Muscle layer of duodenum (tissue), 2 donors: ENCODE data around the gene AP2A2.
A peak's percentile ranks its signal among the peaks of the same experiment; 100 is the strongest.

Experiments
- H3K27ac ChIP-seq: one replicate; pipeline ENCODE4 v1.7.0; 2013; ENCODE audit warnings: mild to moderate bottlenecking, low read length
- H3K27me3 ChIP-seq: one replicate; pipeline ENCODE4 v1.7.0; 2013; ENCODE audit warnings: low read depth, mild to moderate bottlenecking, control low read depth, low read length
- H3K36me3 ChIP-seq, 2 donors: one replicate each; pipeline ENCODE4 v1.7.0; 2013; ENCODE audit warnings: low read length in 2 of 2, control low read depth in 1 of 2, mild to moderate bottlenecking in 1 of 2; ENCODE audit not compliant: insufficient read depth in 2 of 2, control insufficient read depth in 1 of 2
- H3K4me1 ChIP-seq, 2 donors: one replicate each; pipeline ENCODE4 v1.7.0; 2013; ENCODE audit warnings: low read length in 2 of 2, mild to moderate bottlenecking in 2 of 2, control low read depth in 1 of 2, moderate library complexity in 1 of 2; ENCODE audit not compliant: insufficient read depth in 2 of 2, control insufficient read depth in 1 of 2
- H3K4me3 ChIP-seq, 2 donors: one replicate each; pipeline ENCODE4 v1.7.0; 2013; ENCODE audit warnings: low read length in 2 of 2, low read depth in 1 of 2, mild to moderate bottlenecking in 1 of 2
- H3K9me3 ChIP-seq, 2 donors: one replicate each; pipeline ENCODE4 v1.7.0; 2013; ENCODE audit warnings: low read length in 2 of 2, control low read depth in 1 of 2, mild to moderate bottlenecking in 1 of 2; ENCODE audit not compliant: control insufficient read depth in 1 of 2
- donor health status: healthy.

AP2A2 gene

DNA sequence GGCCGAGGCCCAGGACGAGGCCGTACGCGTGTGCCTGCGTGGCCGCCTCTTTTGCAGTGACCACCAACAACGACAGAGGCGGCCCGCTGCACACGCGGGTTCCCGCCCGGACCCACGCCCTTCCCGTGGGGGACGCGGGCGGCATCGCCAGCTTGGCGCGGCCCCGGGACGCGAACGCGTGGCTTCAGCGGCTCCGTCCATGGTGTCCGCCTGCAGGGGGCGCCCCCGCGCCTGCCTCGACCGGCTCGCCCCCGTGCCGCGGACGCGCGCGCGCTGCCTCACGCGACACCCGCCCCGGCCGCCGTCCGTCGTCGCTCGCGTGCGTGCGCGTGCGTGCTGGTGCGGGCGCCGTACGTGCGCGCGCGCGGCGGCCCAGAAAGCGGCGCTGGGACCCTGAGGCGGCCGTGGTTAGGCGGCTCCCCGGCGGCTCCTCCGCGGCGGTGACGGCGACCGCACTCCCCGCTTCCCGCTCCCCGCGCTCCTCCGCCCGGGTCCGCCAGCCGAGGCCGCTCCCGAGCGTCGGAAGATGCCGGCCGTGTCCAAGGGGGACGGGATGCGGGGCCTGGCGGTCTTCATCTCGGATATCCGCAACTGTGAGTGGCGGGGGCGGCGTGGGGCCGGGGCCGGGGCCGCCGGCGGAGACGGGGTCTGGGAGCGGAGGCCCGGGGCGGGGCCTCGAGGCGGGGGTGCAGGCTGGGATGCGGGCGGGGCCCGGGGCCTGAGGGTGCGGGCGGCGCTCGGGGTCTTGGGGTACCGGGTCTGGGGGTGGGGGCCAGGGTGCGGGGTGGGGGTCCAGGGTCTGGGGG is at the start of gene AP2A2:
Gene AP2A2 (plus strand): TSS at position 375 of the 806 bp plus-strand sequence. CDS start 152 bp downstream, at position 527.
- Histone ChIP-seq H3K4me3 (peak within 1 kb of the TSS; percentile 74 to 80), H3K36me3 (peaks cover 4 to 5% of the 10 kb centered on the region in 2 donors), H3K9me3 (no peaks in the 10 kb centered on the region), H3K4me1 (peaks cover 0 to 36% of the 10 kb centered on the region in 2 donors), H3K27ac (peak within 1 kb of the TSS; percentile 87), H3K27me3 (no peaks in the 10 kb centered on the region)

DNA sequence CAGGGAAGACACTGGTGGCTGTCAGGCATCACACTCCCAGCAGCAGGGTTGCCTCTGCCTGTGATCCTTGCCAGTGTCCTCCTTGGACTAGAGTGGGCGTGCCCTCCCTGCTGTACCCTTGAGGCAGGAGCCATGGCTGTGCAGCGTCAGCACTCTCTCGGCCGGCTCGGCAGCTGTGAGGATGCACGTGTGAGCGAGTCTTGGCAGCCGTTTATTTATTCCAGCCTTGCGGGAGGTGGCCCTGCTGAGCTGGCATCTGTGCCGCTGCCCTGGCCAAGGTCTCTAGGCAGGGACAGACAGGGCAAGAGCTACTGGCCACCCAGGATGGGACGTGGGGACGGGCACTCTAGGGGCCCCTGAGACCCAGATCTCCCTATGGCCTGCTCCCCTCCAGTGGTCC is 49.1 kb upstream of the AP2A2 start:
- Histone ChIP-seq H3K27me3 (no peaks in the 10 kb centered on the region), H3K36me3 (peaks cover 0 to 20% of the 10 kb centered on the region in 2 donors), H3K4me1 (peaks cover 0 to 5% of the 10 kb centered on the region in 2 donors), H3K4me3 (no peak overlapping the region), H3K9me3 (no peaks in the 10 kb centered on the region), H3K27ac (no peak overlapping the region)

DNA sequence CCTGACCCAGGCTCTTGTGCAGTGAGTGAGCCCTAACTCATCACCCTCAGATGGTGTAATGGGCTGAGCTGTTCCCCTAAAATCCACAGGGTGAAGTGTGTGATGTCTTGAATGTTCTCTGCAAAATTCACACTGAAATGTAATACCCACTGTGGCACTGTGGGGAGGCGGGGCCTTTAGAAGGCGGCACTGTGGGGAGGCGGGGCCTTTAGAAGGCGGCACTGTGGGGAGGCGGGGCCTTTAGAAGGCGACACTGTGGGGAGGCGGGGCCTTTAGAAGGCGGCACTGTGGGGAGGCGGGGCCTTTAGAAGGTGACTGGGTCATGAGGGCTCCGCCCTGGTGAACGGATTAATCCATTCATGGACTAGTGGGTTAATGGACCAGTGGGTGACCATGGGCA is 48.1 kb upstream of the AP2A2 start:
- no peaks in the 10 kb centered on the region for H3K9me3 ChIP-seq
- H3K27me3 ChIP-seq = no peaks in the 10 kb centered on the region
- H3K27ac ChIP-seq = no peak overlapping the region
- peaks cover 0 to 5% of the 10 kb centered on the region in 2 donors for H3K4me1 ChIP-seq
- H3K4me3 ChIP-seq = no peak overlapping the region
- H3K36me3 ChIP-seq = peaks cover 0 to 22% of the 10 kb centered on the region in 2 donors

DNA sequence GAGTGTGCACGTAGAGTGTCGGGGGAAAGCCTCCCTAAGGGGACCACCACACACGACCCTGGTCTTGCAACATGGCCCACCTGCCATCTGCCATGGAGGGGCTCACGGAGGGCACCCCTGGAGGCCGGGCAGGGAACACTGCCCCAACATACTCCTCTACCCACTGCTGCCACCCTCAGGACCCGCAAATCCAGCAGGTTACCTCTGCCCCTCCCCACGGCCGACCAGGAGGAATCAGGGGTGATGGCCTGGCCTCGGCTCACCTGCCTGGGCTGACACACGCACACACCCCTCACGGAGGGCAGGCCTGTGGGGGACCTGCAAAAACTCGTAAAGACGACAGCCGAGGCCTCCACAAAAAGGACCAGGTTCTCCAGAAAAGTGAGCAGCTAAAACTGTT is 45.2 kb upstream of the AP2A2 start:
- H3K4me3 ChIP-seq = no peak overlapping the region
- peaks cover 0 to 31% of the 10 kb centered on the region in 2 donors for H3K36me3 ChIP-seq

DNA sequence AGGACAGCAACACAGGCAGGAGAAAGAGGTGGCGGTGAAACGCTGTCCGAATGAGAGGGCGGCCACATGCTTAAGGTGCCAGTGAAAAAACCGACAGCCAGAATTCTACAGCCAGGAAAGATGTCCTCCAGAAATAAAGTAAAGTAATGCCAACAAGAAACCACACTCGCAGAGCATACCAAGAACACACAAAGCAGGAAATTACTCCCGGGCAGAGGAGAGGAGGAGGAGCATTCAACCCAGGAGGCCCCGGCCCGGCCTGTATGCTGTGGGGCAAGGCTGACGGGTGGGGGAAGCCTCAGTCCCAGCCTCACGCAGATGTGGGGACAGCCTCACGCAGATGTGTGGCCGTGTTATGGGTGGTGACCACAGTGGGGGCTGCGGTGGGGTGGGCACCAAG is 43.1 kb upstream of the AP2A2 start:
- H3K4me1 ChIP-seq = no peaks in the 10 kb centered on the region
- peaks cover 0 to 43% of the 10 kb centered on the region in 2 donors for H3K36me3 ChIP-seq
- no peak overlapping the region for H3K27ac ChIP-seq
- H3K4me3 ChIP-seq = no peak overlapping the region
- H3K27me3 ChIP-seq = no peaks in the 10 kb centered on the region
- no peaks in the 10 kb centered on the region for H3K9me3 ChIP-seq

More for the DNA sequence above, 45.2 kb upstream of the AP2A2 start:
- Histone ChIP-seq H3K27me3 (no peaks in the 10 kb centered on the region), H3K9me3 (no peaks in the 10 kb centered on the region), H3K4me1 (peaks cover 0 to 5% of the 10 kb centered on the region in 2 donors), H3K27ac (no peak overlapping the region)

DNA sequence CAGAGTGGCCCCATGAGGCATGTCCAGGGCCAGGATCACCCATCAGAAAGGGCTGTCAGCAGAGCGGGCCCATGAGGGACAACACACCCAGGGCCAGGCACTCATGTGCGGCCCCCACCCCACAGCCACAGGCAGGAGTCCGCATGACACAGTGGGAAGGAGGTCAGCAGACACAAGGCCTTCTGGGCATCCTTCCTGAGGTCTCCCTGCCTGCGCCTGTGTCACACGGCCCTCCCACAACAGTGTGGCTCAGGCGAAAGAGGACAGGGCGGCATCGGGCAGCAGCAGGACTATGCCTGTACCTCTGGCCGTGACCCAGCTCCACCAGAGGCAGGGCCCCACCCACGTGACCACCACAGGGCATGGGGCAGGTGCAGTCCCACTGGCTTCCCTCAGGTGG is 42.1 kb upstream of the AP2A2 start:
- Histone ChIP-seq H3K4me3 (no peak overlapping the region), H3K9me3 (no peaks in the 10 kb centered on the region), H3K27ac (no peak overlapping the region), H3K36me3 (peaks cover 0 to 51% of the 10 kb centered on the region in 2 donors), H3K27me3 (no peaks in the 10 kb centered on the region), H3K4me1 (no peaks in the 10 kb centered on the region)

DNA sequence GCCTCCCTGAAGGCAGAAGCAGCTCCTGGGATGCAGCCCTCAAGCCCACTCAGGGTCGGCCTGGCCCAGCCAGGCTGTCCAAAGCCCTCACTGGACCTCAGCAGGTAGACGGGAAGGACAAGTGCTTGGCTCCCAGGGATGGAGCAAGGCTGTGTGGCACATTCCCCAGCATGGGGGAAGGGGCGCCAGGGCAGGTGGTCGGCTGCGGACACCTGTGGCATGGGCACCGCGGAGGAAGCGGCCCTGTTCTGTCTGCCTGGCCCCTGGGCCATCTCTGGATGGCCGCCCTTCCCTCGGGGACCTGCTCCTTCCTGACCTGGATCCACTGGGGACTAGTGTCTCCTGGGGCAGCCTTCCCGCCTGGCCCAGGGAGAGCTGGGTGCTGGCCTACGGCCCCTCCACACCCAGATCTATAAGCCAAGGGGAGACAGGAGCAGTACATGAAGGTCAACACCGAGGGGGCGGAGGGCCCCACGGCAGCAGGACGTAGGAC is 41.0 kb upstream of the AP2A2 start:
- peaks cover 0 to 54% of the 10 kb centered on the region in 2 donors for H3K36me3 ChIP-seq
- H3K9me3 ChIP-seq = no peaks in the 10 kb centered on the region
- no peak overlapping the region for H3K27ac ChIP-seq
- no peak overlapping the region for H3K4me3 ChIP-seq
- no peaks in the 10 kb centered on the region for H3K4me1 ChIP-seq
- no peaks in the 10 kb centered on the region for H3K27me3 ChIP-seq

DNA sequence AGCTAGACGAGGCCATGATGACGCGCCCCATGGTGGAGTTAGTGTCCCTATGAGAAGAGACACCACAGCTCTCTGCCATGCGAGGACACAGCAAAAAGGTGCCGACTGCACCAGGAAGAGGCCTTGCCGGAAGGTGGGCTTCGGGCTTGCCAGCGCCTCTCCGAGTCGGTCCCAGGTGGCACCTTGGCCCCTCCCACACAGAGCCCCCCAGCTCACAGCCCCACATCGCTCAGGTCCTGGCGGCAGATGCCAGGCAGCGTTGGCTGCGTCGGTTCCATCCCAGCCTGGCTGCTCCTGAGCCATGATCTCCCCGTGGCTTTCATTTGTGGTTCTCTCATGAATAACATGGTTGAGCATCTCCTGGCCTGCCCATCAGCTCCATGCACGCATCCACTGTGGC is 39.1 kb upstream of the AP2A2 start:
- Histone ChIP-seq H3K9me3 (no peaks in the 10 kb centered on the region), H3K27me3 (no peaks in the 10 kb centered on the region), H3K4me3 (no peak overlapping the region), H3K36me3 (peaks cover 0 to 44% of the 10 kb centered on the region in 2 donors), H3K27ac (no peak overlapping the region), H3K4me1 (no peaks in the 10 kb centered on the region)

DNA sequence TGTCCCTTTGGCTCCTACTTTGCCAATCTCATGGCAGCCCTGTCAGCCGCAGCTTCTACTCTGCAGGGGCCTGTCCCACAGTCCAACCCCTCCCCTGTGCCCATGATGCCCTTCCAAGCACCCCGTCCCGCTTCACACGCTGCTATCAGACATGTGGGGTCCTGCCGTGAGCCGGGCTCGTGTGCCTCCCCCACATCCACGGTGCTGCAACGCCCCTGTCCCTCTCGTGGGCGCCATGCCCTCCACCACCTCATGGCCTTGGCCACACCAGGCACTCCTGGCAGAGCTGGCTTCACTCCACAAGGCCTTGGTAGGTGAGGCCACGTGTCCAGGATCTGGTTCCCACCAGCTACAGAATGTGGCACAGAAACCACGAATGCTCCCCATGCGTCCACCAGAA is 38.1 kb upstream of the AP2A2 start:
- Histone ChIP-seq H3K27ac (no peak overlapping the region), H3K27me3 (no peaks in the 10 kb centered on the region), H3K4me3 (no peak overlapping the region), H3K4me1 (no peaks in the 10 kb centered on the region), H3K9me3 (no peaks in the 10 kb centered on the region), H3K36me3 (peaks cover 0 to 42% of the 10 kb centered on the region in 2 donors)

DNA sequence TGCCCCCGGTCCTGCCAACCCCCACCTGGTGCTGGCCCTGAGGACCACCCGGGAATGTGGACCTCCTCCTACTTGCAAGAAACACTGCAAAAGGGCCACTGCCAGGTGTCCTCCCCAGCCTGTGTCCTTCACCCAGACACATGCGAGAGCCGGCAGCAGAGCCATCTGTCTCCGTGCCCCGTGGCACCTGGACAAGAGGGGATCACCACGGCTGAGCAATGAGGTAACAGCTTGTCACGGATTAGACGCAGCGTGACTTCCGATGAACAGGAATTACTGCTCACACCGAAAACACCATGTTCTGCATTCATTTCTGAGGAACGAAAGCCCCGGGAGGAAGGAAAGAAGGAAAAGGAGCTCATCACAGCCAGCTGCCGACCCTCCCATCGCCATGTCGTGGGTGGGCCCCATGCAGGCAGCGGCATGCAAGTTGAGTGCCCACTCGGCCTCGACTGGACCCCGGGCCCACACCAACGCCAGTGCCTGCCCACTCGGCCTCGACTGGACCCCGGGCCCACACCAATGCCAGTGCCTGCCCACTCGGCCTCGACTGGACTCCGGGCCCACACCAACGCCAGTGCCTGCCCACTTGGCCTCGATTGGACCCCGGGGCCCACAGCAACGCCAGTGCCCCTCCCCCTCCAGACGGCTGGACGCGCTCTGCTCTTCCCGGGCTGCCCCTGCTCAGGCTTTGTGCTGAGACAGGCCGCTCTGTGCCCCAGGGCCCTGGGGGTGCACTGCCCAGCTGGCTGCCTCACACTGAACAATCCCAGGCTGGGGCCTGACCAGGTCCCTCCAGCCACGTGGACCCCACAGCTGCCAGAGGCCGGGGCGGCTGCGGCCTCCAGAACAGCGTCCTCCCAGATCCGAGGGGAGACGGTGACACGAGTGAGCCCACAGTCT is 37.1 kb upstream of the AP2A2 start:
- Histone ChIP-seq H3K4me3 (no peak overlapping the region), H3K9me3 (no peaks in the 10 kb centered on the region), H3K36me3 (peaks cover 0 to 34% of the 10 kb centered on the region in 2 donors), H3K27ac (no peak overlapping the region), H3K4me1 (no peaks in the 10 kb centered on the region), H3K27me3 (no peaks in the 10 kb centered on the region)

DNA sequence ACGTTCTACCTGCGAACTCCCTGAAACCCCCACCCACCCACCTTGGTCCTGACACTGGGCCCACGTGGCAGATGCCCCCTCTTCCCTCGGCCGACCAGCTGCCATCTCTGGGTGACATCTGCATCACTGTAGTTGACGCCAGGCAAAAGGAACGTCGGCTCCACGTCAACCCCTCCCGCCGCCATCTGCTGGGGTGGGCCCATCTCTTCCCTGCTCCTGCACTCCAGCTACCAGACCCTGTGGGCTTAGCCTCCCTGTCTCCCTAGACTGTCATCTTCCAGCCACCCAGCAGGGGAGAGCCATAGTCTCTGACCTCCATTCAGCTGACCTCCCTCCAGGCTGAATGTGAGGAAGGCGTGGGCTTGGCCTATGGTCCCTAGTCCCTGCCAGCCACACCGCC is 36.4 kb upstream of the AP2A2 start:
- H3K27me3 ChIP-seq = no peaks in the 10 kb centered on the region
- H3K9me3 ChIP-seq = no peaks in the 10 kb centered on the region
- H3K4me1 ChIP-seq = no peaks in the 10 kb centered on the region
- H3K4me3 ChIP-seq = no peak overlapping the region
- peaks cover 0 to 34% of the 10 kb centered on the region in 2 donors for H3K36me3 ChIP-seq
- H3K27ac ChIP-seq = no peak overlapping the region
